Heart left ventricle (tissue), 16 donors: ENCODE data around the gene MRRF. TPM values are rescaled to one million over a fixed set of nuclear protein-coding genes. Genes with fewer than 3 reads are reported as not detected.

ENCODE experiments used
- ATAC-seq, 4 donors: fragments of 200-7000 bp; cut with Tn5 transposase; one replicate each; pipeline ENCODE4 v1.9.1; 2020 to 2022; ENCODE audit warnings: moderate library complexity in 4 of 4, mild to moderate bottlenecking in 3 of 4, moderate number of reproducible peaks in 1 of 4
- DNase-seq, 5 donors: peaks; one replicate each; pipeline ENCODE4 v3.0.0-alpha.2; 2020
- H3K27ac ChIP-seq, 12 donors: fragments of 200-600 bp; sonication (generic) in 4 of 12; one replicate each; pipeline versions ENCODE4 v1.5.0 to v1.8.0; 2016 to 2022; ENCODE audit warnings: mild to moderate bottlenecking in 2 of 12
- H3K27me3 ChIP-seq, 9 donors: fragments of 200-600 bp; sonication (generic) in 2 of 9; one replicate each; pipeline versions ENCODE4 v1.5.1 to v1.8.0; 2016 to 2022; ENCODE audit warnings: mild to moderate bottlenecking in 3 of 9
- H3K36me3 ChIP-seq, 9 donors: fragments of 200-600 bp; sonication (generic) in 2 of 9; one replicate each; pipeline versions ENCODE4 v1.5.0 to v1.8.0; 2018 to 2022; ENCODE audit warnings: mild to moderate bottlenecking in 2 of 9
- H3K4me1 ChIP-seq, 12 donors: fragments of 200-600 bp; sonication (generic) in 4 of 12; one replicate each; pipeline versions ENCODE4 v1.5.0 to v1.8.0; 2016 to 2022; ENCODE audit warnings: mild to moderate bottlenecking in 3 of 12
- H3K4me3 ChIP-seq, 12 donors: fragments of 200-600 bp; sonication (generic) in 4 of 12; one replicate each; pipeline versions ENCODE4 v1.5.0 to v1.8.0; 2017 to 2022; ENCODE audit warnings: mild to moderate bottlenecking in 9 of 12, moderate library complexity in 4 of 12
- H3K9me3 ChIP-seq, 12 donors: fragments of 200-600 bp; sonication (generic) in 4 of 12; one replicate each; pipeline versions ENCODE4 v1.5.0 to v1.8.0; 2016 to 2022; ENCODE audit warnings: mild to moderate bottlenecking in 1 of 12
- CTCF ChIP-seq, 12 donors: fragments of 200-600 bp; sonication (generic) in 4 of 12; IDR thresholded peaks; one replicate each; pipeline versions ENCODE4 v1.5.0 to v1.8.0; 2018 to 2022; ENCODE audit warnings: antibody characterized with exemption in 12 of 12, mild to moderate bottlenecking in 5 of 12
- POLR2A ChIP-seq, 2 donors: fragments of 450-650 bp; IDR thresholded peaks; one replicate each; pipeline ENCODE4 v1.6.1; 2017; ENCODE audit warnings: antibody characterized with exemption in 2 of 2, mild to moderate bottlenecking in 2 of 2, moderate library complexity in 2 of 2
- WGBS, 4 donors: extraction: QIAGEN DNeasy Blood & Tissue Kit in 2 of 4; methylation state at CpG; one replicate each; pipeline versions ENCODE4 v1.1.5 to v1.1.7; 2013 to 2018; 5-methylcytosine and 5-hydroxymethylcytosine counted together
- intact Hi-C, 10 donors: fragments of 100-400 bp; cut with DNase I; formaldehyde crosslinking; loops; one replicate each; pipeline versions ENCODE4 v1.11.1 to v1.14.2; 2022
- polyA plus RNA-seq, 2 donors: library from polyadenylated mRNA; stranded (reverse); fragments of 200-250 nt; gene quantifications; one replicate each; pipeline ENCODE4 v1.2.3, GENCODE V29; 2013
- total RNA-seq, 9 donors: library from RNA; depleted of rRNA in 2 of 9; stranded (reverse); fragments of >200 nt in 2 of 9; fragmentation: NEBNext Ultra II Directional in 3 of 9; extraction: Animal tissue kit (Norgen Biotek cat#: 25700) in 3 of 9; gene quantifications; one replicate each; pipeline versions ENCODE4 v1.1.0 to v1.2.4, GENCODE V29; 2016 to 2023
- donor health status: ischemic (EF 13 %, LVEDD 7.1; RV severe dilation, severe dysfunction).
- donor health status: healthy with polysubstance abuse.
- donor health status: DM: no; HTN: yes; CAD: no.
- donor health status: DM: no; HTN: no; CAD: no.
- donor health status: ischemic (EF 25% LVEDD 6.9; RV normal size, moderate dysfunction).
- donor health status: ischemic (EF 25% LVEDD 5.7; RV mildly dilated, moderate dysfunction).
- donor health status: healthy.
- donor health status: DM: yes; HTN: yes; CAD: no.
- donor health status: ischemic (EF 35%, LVEDD 5.7; RV mildly dilated, moderate dysfunction).
- donor health status: nonischemic (EF 11% LVEDD 7.7; RV severe dilation, severe dysfunction).
- donor health status: DM: yes; HTN: yes; CAD: no.
- donor health status: PGD.
- donor health status: ischemic (EF 29% LVEDD 5.4; RV normal size, mild dysfunction).
- donor health status: nonischemic (EF 23%, LVEDD 6.1; RV moderate dilation, normal function).

MRRF gene
- total and polyA plus RNA-seq, 11 donors: 27.0 to 48.1 (median 36.0) TPM

DNA sequence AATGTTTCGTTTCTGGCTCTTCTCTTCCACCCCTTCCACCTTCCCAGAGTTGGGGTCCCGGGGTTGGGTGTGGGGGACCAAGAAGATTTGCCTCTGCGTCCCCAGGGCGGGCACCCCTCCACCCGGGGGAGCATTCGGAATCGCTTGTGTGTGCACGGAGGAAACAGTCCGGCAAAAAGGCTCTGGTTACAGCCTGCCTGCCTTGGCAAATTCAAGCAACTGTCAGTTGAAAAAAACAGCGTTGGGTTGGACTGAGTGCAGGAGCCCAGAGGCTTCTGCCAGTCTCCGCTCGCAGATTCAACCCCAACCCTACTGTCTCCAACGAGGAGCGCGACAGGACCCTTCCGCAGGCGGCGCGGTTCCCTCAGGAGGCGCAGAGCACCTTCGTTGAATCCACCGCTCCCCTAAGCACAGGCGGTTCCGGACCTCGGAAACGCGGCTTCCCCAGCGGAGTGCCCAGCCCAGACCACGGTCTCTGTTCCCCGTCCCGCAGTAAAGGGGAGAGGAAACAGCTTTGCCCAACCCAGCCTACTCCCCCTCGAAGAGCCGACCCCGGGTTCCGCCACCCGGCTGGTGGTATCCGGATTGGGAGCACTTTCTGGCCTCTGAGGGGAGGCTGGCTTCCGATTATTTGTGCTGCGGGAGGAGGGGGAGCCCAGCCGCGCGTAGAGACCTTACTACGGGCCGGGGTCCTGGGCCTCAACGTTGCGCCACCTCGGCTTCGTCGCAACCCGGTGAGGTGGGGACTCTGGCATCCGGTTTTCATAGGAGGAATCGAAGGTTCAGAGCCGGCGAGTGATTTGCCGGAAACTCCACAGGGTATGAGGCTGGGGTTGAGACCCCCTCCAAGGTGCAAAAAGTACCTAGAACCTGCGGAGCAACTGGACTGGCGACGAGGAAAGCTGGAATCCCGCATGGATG is 45.5 kb upstream of the MRRF start:
- Histone ChIP-seq H3K27ac (peak overlapping the region in 1 of 12 donors; percentile 8), H3K4me3 (peak overlapping the region in 11 of 12 donors; percentile 2 to 42 (median 22)), H3K9me3 (no peaks in the 10 kb centered on the region), H3K27me3 (peaks cover 39 to 100% (median 92%) of the 10 kb centered on the region in 9 donors), H3K4me1 (peaks cover 0 to 56% (median 23%) of the 10 kb centered on the region in 12 donors), H3K36me3 (no peaks in the 10 kb centered on the region)
- DNase-seq (no peak), ATAC-seq (peak in 2 of 4 donors; percentile 27 to 32)
- no peak for TF ChIP-seq POLR2A (IDR thresholded peaks at IDR 0.05)
- TF ChIP-seq CTCF (IDR thresholded peaks at IDR 0.05): no peak
- WGBS, 4 donors: 5 to 19% (median 14%) methylated on average over 43 to 59 of the region's 59 CpGs
- intact Hi-C loops: no loop called here

DNA sequence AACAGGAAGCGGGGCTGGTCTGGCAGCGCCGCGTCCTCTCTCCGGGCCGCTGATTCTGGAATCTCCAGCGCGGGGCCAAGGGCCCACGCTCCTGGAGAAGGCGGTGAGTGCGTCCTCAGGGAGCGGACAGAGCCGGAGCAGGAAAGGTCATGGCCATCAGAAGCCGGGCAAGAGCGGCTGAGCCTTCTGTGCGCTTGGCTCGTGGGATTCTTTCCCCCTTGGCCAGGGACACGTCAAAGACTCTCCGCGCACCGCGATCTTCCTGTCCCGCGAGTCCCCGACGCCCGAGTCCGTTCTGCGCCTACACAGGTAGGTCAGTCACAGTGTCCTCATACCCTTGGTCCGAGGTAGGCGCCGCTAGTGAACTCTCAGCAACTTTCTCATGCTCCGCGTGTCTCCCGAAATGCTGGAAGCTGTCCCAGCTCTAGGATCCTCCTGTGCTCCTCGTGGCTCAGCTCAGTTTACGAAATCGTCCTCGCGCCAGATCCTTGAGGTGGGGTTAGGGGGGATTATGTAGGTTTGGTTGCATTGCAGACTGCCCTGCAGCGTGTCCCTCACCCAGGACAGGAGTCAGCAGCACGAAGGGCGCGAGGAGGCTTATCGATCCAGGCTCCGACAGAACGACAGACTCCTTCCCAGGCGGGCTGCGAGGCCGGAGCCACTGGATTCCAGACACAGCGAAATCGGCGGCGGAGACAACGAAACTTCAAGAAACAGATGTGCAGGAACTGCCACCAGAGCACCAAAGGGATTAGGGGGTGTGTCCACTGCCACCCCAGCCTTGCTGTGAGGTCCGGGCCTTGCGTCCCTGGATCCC is 44.6 kb upstream of the MRRF start:
- Histone ChIP-seq H3K4me3 (peak overlapping the region in 10 of 12 donors; percentile 2 to 42 (median 22)), H3K4me1 (peaks cover 0 to 52% (median 23%) of the 10 kb centered on the region in 12 donors), H3K9me3 (no peaks in the 10 kb centered on the region), H3K27ac (peak overlapping the region in 1 of 12 donors; percentile 8), H3K27me3 (peaks cover 36 to 100% (median 89%) of the 10 kb centered on the region in 9 donors), H3K36me3 (no peaks in the 10 kb centered on the region)
- no peak for TF ChIP-seq POLR2A (IDR thresholded peaks at IDR 0.05)
- TF ChIP-seq CTCF (IDR thresholded peaks at IDR 0.05): no peak
- DNase-seq (no peak), ATAC-seq (peak in 2 of 4 donors; percentile 26 to 31)
- 13 to 29% (median 22%) methylated on average over 45 to 57 of the region's 57 CpGs for WGBS, 4 donors
- intact Hi-C loops: loop anchor here in 2 of 10 donors (5.0 to 10.0 kb wide), 2 partner anchors 93 to 95 kb away; no protein-coding TSS in a partner anchor

DNA sequence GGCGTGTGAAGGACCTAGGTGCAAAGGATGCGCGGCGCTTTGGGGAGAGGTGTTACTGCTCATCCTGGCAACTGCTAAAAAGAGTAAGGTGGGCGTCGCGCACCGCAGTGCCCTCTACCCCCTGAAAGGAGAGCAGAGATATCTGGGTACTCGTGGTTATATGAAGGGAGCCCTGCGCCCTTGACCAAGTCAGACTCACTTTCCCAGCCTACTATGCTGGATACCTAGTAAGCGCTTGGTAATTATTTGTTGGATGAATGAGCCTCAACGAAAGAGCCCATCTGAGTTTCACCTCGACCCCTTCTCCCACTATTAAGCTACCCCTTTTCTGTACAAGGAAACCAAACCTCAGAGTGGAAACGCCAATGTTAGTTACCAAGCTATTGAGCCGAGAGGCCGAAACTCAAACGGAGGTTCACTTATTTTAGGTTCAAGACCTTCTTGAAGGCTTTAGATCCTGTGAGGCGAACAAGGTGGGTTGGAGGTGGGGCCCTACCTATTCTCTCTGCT is 44.0 kb upstream of the MRRF start:
- no peak for DNase-seq
- Histone ChIP-seq H3K27ac (no peak overlapping the region), H3K36me3 (no peaks in the 10 kb centered on the region), H3K9me3 (no peaks in the 10 kb centered on the region), H3K27me3 (peaks cover 38 to 100% (median 90%) of the 10 kb centered on the region in 9 donors), H3K4me1 (peaks cover 0 to 52% (median 23%) of the 10 kb centered on the region in 12 donors), H3K4me3 (no peak overlapping the region)
- ATAC-seq: no peak
- TF ChIP-seq POLR2A (IDR thresholded peaks at IDR 0.05) (no peak), CTCF (IDR thresholded peaks at IDR 0.05) (no peak)
- intact Hi-C loops: loop anchor here in 2 of 10 donors (5.0 to 10.0 kb wide), 2 partner anchors 93 to 96 kb away; no protein-coding TSS in a partner anchor
- WGBS, 4 donors: 30 to 39% (median 34%) methylated on average over 10 to 18 of the region's 18 CpGs
